Activated B cell treated with CpG ODN at 0.5 μM for 24 hours (primary cell): Measurements from ENCODE around the gene PPP1R12B. TPM values are rescaled to one million over a fixed set of nuclear protein-coding genes. Genes with fewer than 3 reads are reported as not detected.

ENCODE experiments used
- ATAC-seq: fragments of 200-7000 bp; cut with Tn5 transposase; one replicate; pipeline ENCODE4 v1.10.0; 2021; ENCODE audit warnings: low read depth, mild to moderate bottlenecking, moderate library complexity
- CTCF ChIA-PET: fragments of 350-600 bp; sonication (Branson Sonifier 250); formaldehyde crosslinking; loops from one replicate; lab custom pipeline; 2021; ENCODE audit warnings: antibody characterized with exemption; lab: Charles Lee
- POLR2A ChIA-PET: fragments of 350-600 bp; sonication (Branson Sonifier 250); formaldehyde crosslinking; loops from one replicate; lab custom pipeline; 2021; ENCODE audit warnings: antibody characterized with exemption; lab: Charles Lee
- DNase-seq: peaks from one replicate; pipeline ENCODE4 v3.0.0; 2022
- H3K27ac Mint-ChIP-seq: one replicate; pipeline ENCODE4 v1.8.0; 2020; ENCODE audit warnings: mixed read lengths
- H3K27me3 Mint-ChIP-seq: one replicate; pipeline ENCODE4 v1.8.0; 2021; ENCODE audit warnings: mixed read lengths
- H3K36me3 Mint-ChIP-seq: one replicate; pipeline ENCODE4 v1.8.0; 2021; ENCODE audit warnings: low read depth, mixed read lengths
- H3K4me1 Mint-ChIP-seq: one replicate; pipeline ENCODE4 v1.8.0; 2021; ENCODE audit warnings: mixed read lengths
- H3K4me3 Mint-ChIP-seq: one replicate; pipeline ENCODE4 v1.8.0; 2020; ENCODE audit warnings: mild to moderate bottlenecking, mixed read lengths
- H3K9me3 Mint-ChIP-seq: one replicate; pipeline ENCODE4 v1.8.0; 2020; ENCODE audit warnings: mixed read lengths
- CTCF ChIP-seq: fragments of 200-600 bp; IDR thresholded peaks from one replicate; pipeline ENCODE4 v1.8.0; 2022; ENCODE audit warnings: antibody characterized with exemption, mild to moderate bottlenecking
- intact Hi-C: fragments of 100-400 bp; cut with micrococcal nuclease; formaldehyde crosslinking; loops from one replicate; pipeline ENCODE4 v1.15.1; 2024
- total RNA-seq: library from RNA; stranded (reverse); gene quantifications from 2 replicates; pipeline ENCODE4 v1.2.3, GENCODE V29; 2022

The PPP1R12B gene
- total RNA-seq, 1 donor from 2014 or later, result 25.7 TPM

- intact Hi-C loops, result no loop called here
- no peak for TF ChIP-seq CTCF
- no peaks in the 10 kb centered on the region for H3K9me3 Mint-ChIP-seq
- peaks cover 5% of the 10 kb centered on the region for H3K36me3 Mint-ChIP-seq
- H3K4me3 Mint-ChIP-seq, result no peak overlapping the region
- H3K27me3 Mint-ChIP-seq, result no peaks in the 10 kb centered on the region
- DNase-seq (no peak), ATAC-seq (no peak)
- H3K27ac Mint-ChIP-seq, result no peak overlapping the region
- CTCF ChIA-PET, result interaction anchor here (0.6 to 1.9 kb wide), 2 partner anchors 10 to 17 kb away, joined by 3 to 5 read pairs; no protein-coding TSS in a partner anchor
- peaks cover 25% of the 10 kb centered on the region for H3K4me1 Mint-ChIP-seq
- POLR2A ChIA-PET, result no interaction called here
Observed at GRCh38 chr1:202561240-202561639, 212.7 kb downstream of the PPP1R12B start.

GRCh38 chr1:202561726-202562443 is 213.4 kb downstream of the PPP1R12B start:
- H3K27ac Mint-ChIP-seq, result no peak overlapping the region
- no peaks in the 10 kb centered on the region for H3K27me3 Mint-ChIP-seq
- TF ChIP-seq CTCF, result no peak
- H3K9me3 Mint-ChIP-seq, result no peaks in the 10 kb centered on the region
- no peak for ATAC-seq
- H3K4me3 Mint-ChIP-seq, result no peak overlapping the region
- intact Hi-C loops, result no loop called here
- H3K4me1 Mint-ChIP-seq, result peaks cover 29% of the 10 kb centered on the region
- POLR2A ChIA-PET, result no interaction called here
- CTCF ChIA-PET, result interaction anchor here (1.0 to 1.9 kb wide), 3 partner anchors 10 to 60 kb away, joined by 3 to 5 read pairs (median 3); no protein-coding TSS in a partner anchor
- DNase-seq, result no peak
- peaks cover 5% of the 10 kb centered on the region for H3K36me3 Mint-ChIP-seq

- no peaks in the 10 kb centered on the region for H3K27me3 Mint-ChIP-seq
- POLR2A ChIA-PET, result no interaction called here
- H3K4me1 Mint-ChIP-seq, result peaks cover 34% of the 10 kb centered on the region
- peaks cover 8% of the 10 kb centered on the region for H3K36me3 Mint-ChIP-seq
- no peak for DNase-seq
- intact Hi-C loops, result no loop called here
- no peaks in the 10 kb centered on the region for H3K9me3 Mint-ChIP-seq
- no peak for ATAC-seq
- no peak for TF ChIP-seq CTCF
- no peak overlapping the region for H3K4me3 Mint-ChIP-seq
- no peak overlapping the region for H3K27ac Mint-ChIP-seq
- CTCF ChIA-PET, result interaction anchor here (1.0 to 1.2 kb wide), 2 partner anchors 9 to 61 kb away, joined by 3 read pairs; no protein-coding TSS in a partner anchor
Observed at GRCh38 chr1:202562444-202563060, 214.1 kb downstream of the PPP1R12B start.

GRCh38 chr1:202563818-202564217 is 215.3 kb downstream of the PPP1R12B start:
- ChIA-PET CTCF (interaction anchor here (1.0 kb wide), 1 partner anchor 62 kb away, joined by 3 read pairs; no protein-coding TSS in a partner anchor), POLR2A (no interaction called here)
- no peaks in the 10 kb centered on the region for H3K27me3 Mint-ChIP-seq
- H3K4me3 Mint-ChIP-seq, result no peak overlapping the region
- TF ChIP-seq CTCF, result no peak
- H3K9me3 Mint-ChIP-seq, result no peaks in the 10 kb centered on the region
- no peak for DNase-seq
- intact Hi-C loops, result no loop called here
- H3K36me3 Mint-ChIP-seq, result peaks cover 21% of the 10 kb centered on the region
- no peak overlapping the region for H3K27ac Mint-ChIP-seq
- peaks cover 37% of the 10 kb centered on the region for H3K4me1 Mint-ChIP-seq
- ATAC-seq, result no peak

GRCh38 chr1:202564958-202565495 is 216.5 kb downstream of the PPP1R12B start:
- no peak for DNase-seq
- Mint-ChIP-seq H3K4me3 (no peak overlapping the region), H3K36me3 (peaks cover 23% of the 10 kb centered on the region), H3K9me3 (no peaks in the 10 kb centered on the region), H3K27ac (peak overlapping the region; percentile 46), H3K4me1 (peaks cover 37% of the 10 kb centered on the region), H3K27me3 (no peaks in the 10 kb centered on the region)
- ChIA-PET CTCF (interaction anchor here (1.4 kb wide), 1 partner anchor 154 kb away, joined by 4 read pairs; no protein-coding TSS in a partner anchor), POLR2A (interaction anchor here (1.4 kb wide), 1 partner anchor 11 kb away, joined by 4 read pairs; no protein-coding TSS in a partner anchor)
- no peak for TF ChIP-seq CTCF
- intact Hi-C loops, result loop anchor here (5.0 kb wide), 2 partner anchors 33 to 52 kb away; no protein-coding TSS in a partner anchor
- ATAC-seq, result no peak
